Dedifferentiated amniotic fluid mesenchymal stem cell (primary cell): Measurements from ENCODE around the gene SCGB1D1.

Source experiments
- DNase-seq: peaks from one replicate; pipeline ENCODE4 v3.0.0-alpha.2; 2016; ENCODE audit errors: extremely low spot score

The SCGB1D1 gene, protein sequence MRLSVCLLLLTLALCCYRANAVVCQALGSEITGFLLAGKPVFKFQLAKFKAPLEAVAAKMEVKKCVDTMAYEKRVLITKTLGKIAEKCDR

DNA sequence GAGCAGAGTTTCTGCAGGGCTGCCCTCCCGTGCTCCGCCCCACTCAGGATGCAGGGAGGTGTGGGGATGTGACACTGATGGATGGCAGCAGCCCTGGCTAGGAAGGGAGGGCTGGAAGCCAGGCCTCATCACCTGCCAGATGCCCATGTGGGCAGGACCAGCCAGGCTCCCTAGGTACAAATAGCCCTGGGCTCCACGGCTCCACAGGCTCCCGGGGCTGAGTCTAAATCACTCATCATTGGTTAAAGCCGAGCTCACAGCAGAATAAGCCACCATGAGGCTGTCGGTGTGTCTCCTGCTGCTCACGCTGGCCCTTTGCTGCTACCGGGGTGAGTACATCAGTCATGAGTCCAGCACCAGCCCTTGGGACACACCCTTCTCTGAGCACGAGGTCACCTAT, at the start of gene SCGB1D1:
Gene SCGB1D1 (plus strand): TSS at position 206 of the 400 bp plus-strand sequence. CDS start 69 bp downstream, at position 275.
- no peak for DNase-seq

DNA sequence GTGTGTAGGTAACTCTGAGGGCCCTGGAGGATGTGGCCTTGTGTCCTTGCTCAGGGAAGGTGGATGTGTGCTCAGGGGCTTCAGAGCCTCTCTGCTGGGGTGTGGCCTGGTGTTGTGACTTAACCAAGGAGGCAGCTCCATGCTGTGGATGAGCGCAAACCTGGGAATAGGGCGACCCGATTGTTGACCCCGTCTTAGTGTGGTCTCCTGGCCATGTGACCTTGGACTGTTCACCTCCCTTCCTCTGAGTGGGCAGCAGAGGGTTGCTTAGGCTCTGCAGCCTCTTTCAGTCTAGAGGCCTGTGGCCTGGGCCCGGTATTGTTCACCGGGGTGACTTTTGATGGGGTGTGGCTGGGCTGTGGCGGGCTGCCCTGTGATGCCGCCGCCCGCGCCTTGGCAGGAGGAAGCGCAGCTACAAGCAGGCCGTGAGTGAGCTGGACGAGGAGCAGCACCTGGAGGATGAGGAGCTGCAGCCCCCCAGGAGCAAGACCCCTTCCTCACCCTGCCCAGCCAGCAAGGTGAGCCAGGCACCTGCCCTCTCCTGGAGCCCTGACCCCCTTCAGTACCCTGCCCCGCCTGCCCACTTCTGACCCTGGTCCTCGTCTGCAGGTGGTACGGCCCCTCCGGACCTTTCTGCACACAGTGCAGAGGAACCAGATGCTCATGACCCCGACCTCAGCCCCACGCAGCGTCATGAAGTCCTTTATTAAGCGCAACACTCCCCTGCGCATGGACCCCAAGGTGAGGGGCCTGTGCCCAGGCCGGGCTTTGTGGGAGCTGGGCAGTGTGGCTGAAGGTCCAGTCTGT, 49.5 kb upstream of the SCGB1D1 start:
- DNase-seq: no peak

DNA sequence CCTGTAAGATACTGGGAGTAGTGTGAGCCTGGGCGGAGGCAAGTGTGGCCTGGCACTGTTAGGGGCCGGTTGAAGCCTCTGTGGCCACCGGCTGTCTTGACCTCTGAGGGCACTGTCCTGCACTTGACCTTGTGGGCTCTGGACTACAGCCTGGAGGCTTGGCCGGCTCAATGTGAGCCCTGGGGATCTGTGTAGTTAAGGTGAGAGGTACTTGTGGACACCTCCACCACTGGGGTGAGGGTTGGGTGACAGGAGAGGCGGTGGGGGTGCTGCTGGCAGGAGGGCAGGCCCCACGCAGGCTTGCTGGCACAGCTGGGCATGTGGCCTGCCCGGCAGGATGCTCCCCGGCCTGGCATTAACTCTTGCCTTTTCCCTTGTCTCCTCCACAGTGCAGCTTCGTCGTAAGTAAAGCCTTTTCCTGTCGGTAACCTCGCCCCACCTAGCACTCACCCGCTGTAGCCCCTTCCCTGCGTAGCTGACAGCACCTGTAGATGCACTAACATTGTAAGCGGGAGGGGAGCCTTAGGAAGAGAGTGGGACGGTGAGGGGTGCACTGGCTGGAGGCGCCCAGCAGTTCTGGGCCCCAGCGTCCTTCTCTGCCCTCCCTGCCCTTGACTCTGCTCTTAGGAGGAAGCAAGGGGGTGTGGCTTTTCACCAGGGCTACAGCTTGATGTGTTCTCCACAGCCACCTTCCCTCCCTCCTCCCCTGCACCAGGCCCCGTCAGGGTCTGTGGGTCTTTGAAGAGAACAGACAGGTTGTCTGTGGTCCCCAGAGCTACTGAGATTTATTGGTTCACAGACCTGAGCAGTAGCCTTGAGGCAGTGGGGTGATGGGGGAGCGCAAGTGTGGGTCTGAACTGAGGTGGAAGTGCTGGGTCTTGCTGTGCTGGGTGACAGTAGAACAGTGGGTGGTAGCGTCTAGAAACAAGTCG, 48.6 kb upstream of the SCGB1D1 start:
- DNase-seq: no peak

DNA sequence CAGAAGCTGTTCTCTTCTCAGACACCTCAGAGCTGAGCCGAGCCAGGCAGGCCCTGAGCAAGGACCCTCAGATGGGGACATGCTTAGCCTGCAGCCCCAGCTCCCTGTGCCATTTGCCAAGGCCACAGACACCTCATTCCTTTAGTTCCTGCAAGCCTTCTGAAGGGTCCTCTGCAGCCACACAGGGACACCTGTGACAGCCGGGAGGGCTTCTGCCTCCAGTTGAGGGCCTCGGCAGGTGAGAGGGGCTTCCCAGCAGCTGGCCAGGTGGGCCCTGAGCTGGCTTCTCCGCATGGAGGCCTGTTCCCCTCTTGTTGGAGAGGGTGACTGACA, 48.0 kb upstream of the SCGB1D1 start:
- DNase-seq: no peak

DNA sequence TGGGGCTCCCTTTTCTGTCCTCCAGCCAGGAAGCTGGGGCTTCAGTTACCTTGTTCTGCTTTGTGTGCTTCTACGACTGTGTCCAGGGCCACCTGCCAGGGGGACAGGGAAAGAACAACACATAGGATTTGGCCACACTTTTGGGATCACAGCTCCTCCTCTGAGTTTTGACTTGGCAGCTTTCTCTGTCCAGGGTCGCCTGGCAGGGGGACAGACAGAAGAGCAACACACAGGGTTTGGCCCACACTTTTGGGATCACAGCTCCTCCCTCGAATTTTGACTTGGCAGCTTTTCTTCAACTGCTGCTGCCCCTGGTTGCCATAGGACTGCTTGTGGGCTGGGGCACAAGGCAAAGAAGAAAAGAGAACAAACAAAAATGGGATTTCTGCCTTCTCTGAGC, 47.1 kb upstream of the SCGB1D1 start:
- DNase-seq: no peak

GRCh38 chr11:62143727-62144126, 46.3 kb upstream of the SCGB1D1 start:
- DNase-seq: no peak

GRCh38 chr11:62144641-62145255, 45.3 kb upstream of the SCGB1D1 start:
- no peak for DNase-seq

GRCh38 chr11:62145261-62145871, 44.6 kb upstream of the SCGB1D1 start:
- DNase-seq: no peak

GRCh38 chr11:62146476-62147200, 43.4 kb upstream of the SCGB1D1 start:
- DNase-seq: no peak

DNA sequence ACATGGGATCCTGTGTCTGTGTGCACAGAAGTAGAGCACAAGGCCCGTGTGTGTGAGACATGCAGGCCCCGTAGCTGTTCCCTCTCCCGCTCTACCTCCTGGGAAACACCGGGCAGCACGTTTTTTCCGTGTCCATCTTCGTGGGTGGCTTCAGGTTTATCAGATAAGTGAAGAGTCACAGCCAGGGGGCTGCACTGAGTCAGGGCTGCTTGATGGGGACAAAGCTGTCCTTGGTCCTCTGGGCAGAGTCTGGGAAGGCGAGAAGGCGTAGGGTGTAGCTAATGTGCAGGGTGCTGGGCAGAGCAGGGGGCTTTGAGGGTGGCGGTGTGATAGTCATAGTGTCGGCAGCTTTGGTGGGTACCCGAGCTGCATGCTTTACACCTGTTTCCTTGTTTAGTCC, 42.5 kb upstream of the SCGB1D1 start:
- DNase-seq: no peak

GRCh38 chr11:62148271-62148980, 41.6 kb upstream of the SCGB1D1 start:
- DNase-seq: no peak

GRCh38 chr11:62149986-62150886, 39.8 kb upstream of the SCGB1D1 start:
- DNase-seq: no peak

DNA sequence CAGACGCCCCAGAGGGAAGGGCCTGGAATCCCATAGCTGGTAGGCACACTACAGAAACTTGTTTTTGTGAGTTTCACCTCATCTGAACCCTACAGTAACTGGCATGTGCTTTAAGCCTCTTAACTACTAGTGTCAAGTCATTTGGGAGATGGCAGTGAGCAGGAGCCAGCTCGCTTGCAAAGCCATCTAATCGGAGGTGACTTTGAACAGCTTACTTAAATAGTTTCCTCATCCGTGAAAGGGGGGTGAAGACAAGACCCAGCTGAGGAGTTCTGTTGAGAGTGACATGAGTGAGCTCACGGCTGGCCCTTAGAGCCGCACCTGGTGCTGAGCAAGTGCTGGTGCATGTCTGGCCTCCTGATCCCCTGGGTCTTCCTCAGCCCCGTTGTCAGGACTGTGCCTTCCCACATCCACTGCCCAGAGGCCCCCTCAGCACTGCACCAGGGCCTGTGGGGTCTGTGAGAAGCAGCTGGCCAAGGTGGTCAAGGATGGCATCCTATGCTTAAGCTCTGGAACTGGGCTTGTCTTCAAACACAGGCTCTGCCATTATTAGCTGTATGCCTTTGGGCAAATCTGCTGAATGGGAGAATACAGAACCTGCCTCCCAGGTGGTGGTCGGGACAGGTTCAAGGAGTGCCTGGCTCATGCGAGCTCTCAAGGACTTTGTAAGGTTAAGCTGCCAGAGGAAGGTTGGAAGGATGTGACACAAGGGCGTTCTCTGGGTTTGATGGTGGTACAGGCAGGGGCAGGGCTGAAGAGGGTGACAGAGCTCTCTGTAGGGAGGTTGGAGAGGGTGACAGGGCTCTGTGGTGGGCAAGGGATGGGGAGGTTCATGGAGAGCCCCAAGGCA, 38.9 kb upstream of the SCGB1D1 start:
- DNase-seq: no peak

GRCh38 chr11:62151737-62152102, 38.3 kb upstream of the SCGB1D1 start:
- no peak for DNase-seq

DNA sequence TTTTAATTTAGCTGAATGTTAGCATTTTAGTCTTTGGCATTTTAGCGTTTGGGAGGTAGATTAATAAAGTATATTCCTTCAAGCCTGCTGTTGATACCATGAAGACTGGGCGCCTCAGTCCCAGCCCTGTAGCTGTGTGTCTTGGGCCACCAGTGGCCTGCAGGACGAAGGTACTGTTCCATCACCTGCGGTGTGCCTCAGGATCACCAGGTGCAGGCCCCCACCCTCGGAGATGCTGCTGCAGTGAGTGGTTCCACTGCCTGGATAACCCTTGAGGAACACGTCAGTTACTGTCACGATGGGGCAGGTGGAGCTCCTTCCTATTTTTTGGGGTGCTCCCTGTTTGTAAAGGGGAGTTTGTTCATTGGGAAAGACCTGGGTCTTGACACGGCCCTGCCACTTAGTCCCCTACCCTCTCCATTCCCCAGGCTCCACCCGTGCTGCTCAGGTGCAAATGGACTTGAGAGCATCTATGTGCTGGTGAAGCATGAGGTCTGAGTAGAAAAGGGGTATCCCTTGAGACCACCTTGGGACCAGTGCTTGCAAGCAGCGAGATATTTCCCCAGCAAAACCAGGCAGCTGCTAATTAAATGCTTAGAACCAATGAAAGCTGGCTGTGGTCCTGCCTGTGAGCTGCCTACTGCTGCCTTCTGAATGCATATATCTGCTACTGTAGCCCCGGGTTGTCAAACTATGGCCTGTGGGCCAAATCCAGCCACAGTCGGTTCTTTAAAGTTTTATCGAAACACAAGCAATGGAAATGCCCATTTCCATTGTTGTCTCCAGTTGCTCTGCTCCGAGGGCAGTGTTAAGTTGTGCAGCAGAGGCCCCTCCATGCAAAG, 37.5 kb upstream of the SCGB1D1 start:
- no peak for DNase-seq

- no peak for DNase-seq
These were observed 37.0 kb upstream of the SCGB1D1 start for GRCh38 chr11:62153087-62153395.

DNA sequence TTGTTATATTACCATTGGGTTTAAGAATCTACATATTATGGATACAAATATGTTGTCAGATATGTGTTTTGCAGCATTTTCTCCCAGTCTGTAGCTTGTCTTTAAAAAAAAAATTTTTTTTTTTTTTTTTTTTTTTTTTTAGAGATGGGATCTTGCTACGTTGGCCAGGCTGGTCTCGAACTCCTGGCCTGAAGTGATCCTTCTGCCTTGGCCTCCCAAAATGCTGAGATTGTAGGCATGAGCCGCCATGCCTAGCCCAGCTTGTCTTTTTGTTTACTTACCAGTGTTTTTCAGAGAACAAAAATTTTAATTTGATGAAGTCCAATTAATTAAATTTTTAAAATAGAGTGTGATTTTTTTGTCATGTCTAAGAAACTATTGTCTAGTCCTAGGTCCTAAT, 36.4 kb upstream of the SCGB1D1 start:
- no peak for DNase-seq

DNA sequence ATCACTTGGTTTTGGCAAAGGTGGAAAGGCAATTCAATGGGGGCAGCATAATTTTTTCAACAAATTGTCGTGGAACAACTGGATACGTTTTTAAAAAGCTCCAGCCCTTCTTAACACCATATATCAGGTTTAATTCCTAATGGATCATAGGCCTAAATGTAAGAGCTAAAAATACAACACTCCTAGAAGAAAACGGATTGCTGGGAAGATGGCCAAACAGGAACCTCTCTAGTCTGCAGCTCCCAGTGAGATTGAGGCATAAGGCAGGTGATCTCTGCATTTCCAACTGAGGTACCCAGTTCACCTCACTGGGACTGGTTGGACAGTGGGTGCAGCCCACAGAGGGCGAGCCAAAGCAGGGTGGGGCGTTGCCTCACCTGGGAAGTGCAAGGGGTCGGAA, 32.4 kb upstream of the SCGB1D1 start:
- DNase-seq: no peak
